ENCODE data around the gene LOXHD1.

LOXHD1 gene

GRCh38 chr18:46462523-46462922 is 194.5 kb downstream of the LOXHD1 start:
- H3K4me1 ChIP-seq (ENCODE audit: control insufficient read depth, insufficient read depth, low read length), result no peaks in the 10 kb centered on the region
- peaks cover 0 to 3% of the 10 kb centered on the region in 2 donors for H3K36me3 ChIP-seq (ENCODE audit: control insufficient read depth in 2 of 2, insufficient read depth in 2 of 2, low read length in 2 of 2)
- no peak overlapping the region for H3K27ac ChIP-seq (ENCODE audit: low read length)
- no peak overlapping the region for H3K4me3 ChIP-seq (ENCODE audit: low read length in 2 of 2)
- no peaks in the 10 kb centered on the region for H3K9me3 ChIP-seq (ENCODE audit: control insufficient read depth in 2 of 2, low read length in 2 of 2)
- H3K9ac ChIP-seq (ENCODE audit: low read length in 2 of 2), result no peak overlapping the region
- no peaks in the 10 kb centered on the region for H3K27me3 ChIP-seq (ENCODE audit: control insufficient read depth in 1 of 2, insufficient read depth in 2 of 2, low read length in 2 of 2)

DNA sequence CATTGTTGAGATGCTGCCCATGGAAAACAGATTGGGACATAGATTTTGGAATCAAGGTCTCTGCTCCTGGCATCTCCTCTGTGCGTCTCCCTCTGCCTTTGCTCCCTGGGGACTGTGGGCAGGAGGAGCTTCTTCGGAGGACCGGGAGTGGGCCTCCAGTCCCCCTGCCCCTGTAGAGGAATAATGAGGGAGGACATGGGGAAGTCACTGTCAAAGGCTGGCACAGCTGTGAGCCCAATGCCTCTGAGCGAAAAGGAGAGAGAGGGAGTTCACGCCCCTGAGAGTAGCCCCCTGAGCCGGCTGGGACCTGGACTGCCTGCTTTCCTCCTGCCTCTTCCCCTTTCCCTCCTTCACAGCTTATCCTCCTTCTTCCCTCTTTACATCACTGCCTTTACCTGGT is 195.0 kb downstream of the LOXHD1 start:
- H3K9ac ChIP-seq (ENCODE audit: low read length in 2 of 2), result no peak overlapping the region
- H3K4me1 ChIP-seq (ENCODE audit: control insufficient read depth, insufficient read depth, low read length), result no peaks in the 10 kb centered on the region
- peaks cover 0 to 3% of the 10 kb centered on the region in 2 donors for H3K36me3 ChIP-seq (ENCODE audit: control insufficient read depth in 2 of 2, insufficient read depth in 2 of 2, low read length in 2 of 2)
- no peak overlapping the region for H3K27ac ChIP-seq (ENCODE audit: low read length)
- no peaks in the 10 kb centered on the region for H3K27me3 ChIP-seq (ENCODE audit: control insufficient read depth in 1 of 2, insufficient read depth in 2 of 2, low read length in 2 of 2)
- no peaks in the 10 kb centered on the region for H3K9me3 ChIP-seq (ENCODE audit: control insufficient read depth in 2 of 2, low read length in 2 of 2)
- H3K4me3 ChIP-seq (ENCODE audit: low read length in 2 of 2), result no peak overlapping the region

- no peaks in the 10 kb centered on the region for H3K9me3 ChIP-seq (ENCODE audit: control insufficient read depth in 2 of 2, low read length in 2 of 2)
- no peaks in the 10 kb centered on the region for H3K4me1 ChIP-seq (ENCODE audit: control insufficient read depth, insufficient read depth, low read length)
- no peak overlapping the region for H3K4me3 ChIP-seq (ENCODE audit: low read length in 2 of 2)
- H3K36me3 ChIP-seq (ENCODE audit: control insufficient read depth in 2 of 2, insufficient read depth in 2 of 2, low read length in 2 of 2), result peaks cover 5 to 7% of the 10 kb centered on the region in 2 donors
- no peak overlapping the region for H3K27ac ChIP-seq (ENCODE audit: low read length)
- H3K9ac ChIP-seq (ENCODE audit: low read length in 2 of 2), result no peak overlapping the region
- H3K27me3 ChIP-seq (ENCODE audit: control insufficient read depth in 1 of 2, insufficient read depth in 2 of 2, low read length in 2 of 2), result no peaks in the 10 kb centered on the region
Observed at GRCh38 chr18:46460754-46461153, 196.3 kb downstream of the LOXHD1 start.

DNA sequence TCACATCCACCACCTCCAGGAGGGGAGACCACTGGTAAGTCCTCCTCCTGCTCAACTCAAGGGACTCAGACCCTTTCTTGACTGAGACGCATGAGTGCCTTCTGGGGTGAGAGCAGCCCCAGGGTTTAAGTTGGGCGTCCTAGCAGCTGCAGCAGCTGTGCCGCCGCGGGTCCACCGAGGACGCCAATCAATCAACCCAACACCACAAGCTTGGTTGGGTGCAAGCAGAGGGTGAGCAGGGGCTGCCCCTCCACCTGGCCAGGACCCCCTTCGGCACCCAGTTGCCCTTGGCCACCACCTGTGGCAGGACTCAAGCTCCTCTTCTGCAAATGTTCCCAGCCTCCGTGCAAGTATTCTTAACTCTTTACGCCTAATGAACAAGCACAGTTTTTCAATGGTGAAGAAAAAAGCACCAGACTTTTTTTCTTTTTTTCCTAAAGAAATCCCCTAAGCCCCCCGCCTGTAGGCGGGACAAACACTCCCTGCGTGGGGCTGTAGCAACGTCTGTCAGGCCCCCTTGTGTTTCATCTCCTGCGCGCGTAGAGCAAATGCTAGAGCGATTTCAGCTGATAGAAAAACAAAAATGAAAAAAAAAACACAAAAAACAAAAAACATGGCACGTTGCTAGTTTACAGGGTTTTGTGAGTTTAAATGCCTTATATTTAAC is 197.1 kb downstream of the LOXHD1 start:
- no peak overlapping the region for H3K9ac ChIP-seq (ENCODE audit: low read length in 2 of 2)
- no peak overlapping the region for H3K4me3 ChIP-seq (ENCODE audit: low read length in 2 of 2)
- H3K4me1 ChIP-seq (ENCODE audit: control insufficient read depth, insufficient read depth, low read length), result no peaks in the 10 kb centered on the region
- H3K9me3 ChIP-seq (ENCODE audit: control insufficient read depth in 2 of 2, low read length in 2 of 2), result no peaks in the 10 kb centered on the region
- peaks cover 5 to 7% of the 10 kb centered on the region in 2 donors for H3K36me3 ChIP-seq (ENCODE audit: control insufficient read depth in 2 of 2, insufficient read depth in 2 of 2, low read length in 2 of 2)
- H3K27ac ChIP-seq (ENCODE audit: low read length), result no peak overlapping the region
- no peaks in the 10 kb centered on the region for H3K27me3 ChIP-seq (ENCODE audit: control insufficient read depth in 1 of 2, insufficient read depth in 2 of 2, low read length in 2 of 2)

DNA sequence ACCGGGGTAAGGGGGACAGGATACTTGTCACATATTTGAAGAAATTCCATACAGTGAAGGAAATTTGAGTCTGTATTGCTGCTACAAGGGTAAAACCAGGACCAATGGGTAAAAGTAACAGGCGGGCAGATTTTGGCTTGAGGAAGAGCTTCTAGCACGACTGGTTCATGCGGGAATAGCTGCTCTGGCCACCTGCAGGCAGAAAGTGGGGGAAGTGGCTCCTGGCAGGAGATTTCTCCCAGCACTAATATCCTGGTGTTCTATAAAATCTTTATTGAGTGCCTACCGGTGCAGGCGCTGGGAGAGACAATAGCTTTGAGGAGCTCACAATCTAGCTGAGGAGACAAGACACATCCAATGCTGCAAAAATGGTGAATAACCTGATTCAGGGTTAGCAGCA is 198.5 kb downstream of the LOXHD1 start:
- Histone ChIP-seq H3K4me3 (ENCODE audit: low read length in 2 of 2) (no peak overlapping the region), H3K9me3 (ENCODE audit: control insufficient read depth in 2 of 2, low read length in 2 of 2) (no peaks in the 10 kb centered on the region), H3K9ac (ENCODE audit: low read length in 2 of 2) (no peak overlapping the region), H3K27ac (ENCODE audit: low read length) (no peak overlapping the region), H3K4me1 (ENCODE audit: control insufficient read depth, insufficient read depth, low read length) (no peaks in the 10 kb centered on the region), H3K36me3 (ENCODE audit: control insufficient read depth in 2 of 2, insufficient read depth in 2 of 2, low read length in 2 of 2) (peaks cover 5 to 7% of the 10 kb centered on the region in 2 donors), H3K27me3 (ENCODE audit: control insufficient read depth in 1 of 2, insufficient read depth in 2 of 2, low read length in 2 of 2) (no peaks in the 10 kb centered on the region)

- Histone ChIP-seq H3K4me1 (ENCODE audit: control insufficient read depth, insufficient read depth, low read length) (no peaks in the 10 kb centered on the region), H3K27ac (ENCODE audit: low read length) (no peak overlapping the region), H3K9me3 (ENCODE audit: control insufficient read depth in 2 of 2, low read length in 2 of 2) (no peaks in the 10 kb centered on the region), H3K4me3 (ENCODE audit: low read length in 2 of 2) (no peak overlapping the region), H3K27me3 (ENCODE audit: control insufficient read depth in 1 of 2, insufficient read depth in 2 of 2, low read length in 2 of 2) (no peaks in the 10 kb centered on the region), H3K9ac (ENCODE audit: low read length in 2 of 2) (no peak overlapping the region), H3K36me3 (ENCODE audit: control insufficient read depth in 2 of 2, insufficient read depth in 2 of 2, low read length in 2 of 2) (peaks cover 5 to 7% of the 10 kb centered on the region in 2 donors)
Observed at GRCh38 chr18:46456691-46457090, 200.3 kb downstream of the LOXHD1 start.

GRCh38 chr18:46452820-46453219 is 204.2 kb downstream of the LOXHD1 start:
- no peak overlapping the region for H3K4me3 ChIP-seq (ENCODE audit: low read length in 2 of 2)
- peaks cover 5 to 12% of the 10 kb centered on the region in 2 donors for H3K9me3 ChIP-seq (ENCODE audit: control insufficient read depth in 2 of 2, low read length in 2 of 2)
- peaks cover 12 to 13% of the 10 kb centered on the region in 2 donors for H3K36me3 ChIP-seq (ENCODE audit: control insufficient read depth in 2 of 2, insufficient read depth in 2 of 2, low read length in 2 of 2)
- H3K27me3 ChIP-seq (ENCODE audit: control insufficient read depth in 1 of 2, insufficient read depth in 2 of 2, low read length in 2 of 2), result no peaks in the 10 kb centered on the region
- no peak overlapping the region for H3K9ac ChIP-seq (ENCODE audit: low read length in 2 of 2)
- no peaks in the 10 kb centered on the region for H3K4me1 ChIP-seq (ENCODE audit: control insufficient read depth, insufficient read depth, low read length)
- no peak overlapping the region for H3K27ac ChIP-seq (ENCODE audit: low read length)

- H3K4me1 ChIP-seq (ENCODE audit: control insufficient read depth, insufficient read depth, low read length), result no peaks in the 10 kb centered on the region
- no peaks in the 10 kb centered on the region for H3K27me3 ChIP-seq (ENCODE audit: control insufficient read depth in 1 of 2, insufficient read depth in 2 of 2, low read length in 2 of 2)
- no peak overlapping the region for H3K9ac ChIP-seq (ENCODE audit: low read length in 2 of 2)
- peaks cover 7 to 8% of the 10 kb centered on the region in 2 donors for H3K36me3 ChIP-seq (ENCODE audit: control insufficient read depth in 2 of 2, insufficient read depth in 2 of 2, low read length in 2 of 2)
- H3K27ac ChIP-seq (ENCODE audit: low read length), result no peak overlapping the region
- no peak overlapping the region for H3K4me3 ChIP-seq (ENCODE audit: low read length in 2 of 2)
- peaks cover 5 to 12% of the 10 kb centered on the region in 2 donors for H3K9me3 ChIP-seq (ENCODE audit: control insufficient read depth in 2 of 2, low read length in 2 of 2)
Observed at GRCh38 chr18:46449499-46449898, 207.5 kb downstream of the LOXHD1 start.

- H3K4me1 ChIP-seq (ENCODE audit: control insufficient read depth, insufficient read depth, low read length), result no peaks in the 10 kb centered on the region
- H3K27me3 ChIP-seq (ENCODE audit: control insufficient read depth in 1 of 2, insufficient read depth in 2 of 2, low read length in 2 of 2), result no peaks in the 10 kb centered on the region
- peaks cover 7 to 8% of the 10 kb centered on the region in 2 donors for H3K36me3 ChIP-seq (ENCODE audit: control insufficient read depth in 2 of 2, insufficient read depth in 2 of 2, low read length in 2 of 2)
- H3K9me3 ChIP-seq (ENCODE audit: control insufficient read depth in 2 of 2, low read length in 2 of 2), result peaks cover 5 to 12% of the 10 kb centered on the region in 2 donors
- no peak overlapping the region for H3K4me3 ChIP-seq (ENCODE audit: low read length in 2 of 2)
- H3K27ac ChIP-seq (ENCODE audit: low read length), result no peak overlapping the region
- H3K9ac ChIP-seq (ENCODE audit: low read length in 2 of 2), result no peak overlapping the region
Observed at GRCh38 chr18:46449033-46449432, 208.0 kb downstream of the LOXHD1 start.

GRCh38 chr18:46448347-46448746 is 208.7 kb downstream of the LOXHD1 start:
- Histone ChIP-seq H3K27ac (ENCODE audit: low read length) (no peak overlapping the region), H3K4me1 (ENCODE audit: control insufficient read depth, insufficient read depth, low read length) (no peaks in the 10 kb centered on the region), H3K9me3 (ENCODE audit: control insufficient read depth in 2 of 2, low read length in 2 of 2) (peaks cover 5 to 12% of the 10 kb centered on the region in 2 donors), H3K4me3 (ENCODE audit: low read length in 2 of 2) (no peak overlapping the region), H3K36me3 (ENCODE audit: control insufficient read depth in 2 of 2, insufficient read depth in 2 of 2, low read length in 2 of 2) (peaks cover 7 to 8% of the 10 kb centered on the region in 2 donors), H3K27me3 (ENCODE audit: control insufficient read depth in 1 of 2, insufficient read depth in 2 of 2, low read length in 2 of 2) (no peaks in the 10 kb centered on the region), H3K9ac (ENCODE audit: low read length in 2 of 2) (no peak overlapping the region)

GRCh38 chr18:46447792-46448191 is 209.2 kb downstream of the LOXHD1 start:
- Histone ChIP-seq H3K27me3 (ENCODE audit: control insufficient read depth in 1 of 2, insufficient read depth in 2 of 2, low read length in 2 of 2) (no peaks in the 10 kb centered on the region), H3K4me1 (ENCODE audit: control insufficient read depth, insufficient read depth, low read length) (no peaks in the 10 kb centered on the region)

More at GRCh38 chr18:46447792-46448191, 209.2 kb downstream of the LOXHD1 start:
- Histone ChIP-seq H3K9me3 (ENCODE audit: control insufficient read depth in 2 of 2, low read length in 2 of 2) (peaks cover 5 to 12% of the 10 kb centered on the region in 2 donors), H3K9ac (ENCODE audit: low read length in 2 of 2) (no peak overlapping the region), H3K36me3 (ENCODE audit: control insufficient read depth in 2 of 2, insufficient read depth in 2 of 2, low read length in 2 of 2) (peaks cover 7 to 8% of the 10 kb centered on the region in 2 donors), H3K4me3 (ENCODE audit: low read length in 2 of 2) (no peak overlapping the region), H3K27ac (ENCODE audit: low read length) (no peak overlapping the region)
